ENCODE measurements around the gene CA10.

The CA10 gene

DNA sequence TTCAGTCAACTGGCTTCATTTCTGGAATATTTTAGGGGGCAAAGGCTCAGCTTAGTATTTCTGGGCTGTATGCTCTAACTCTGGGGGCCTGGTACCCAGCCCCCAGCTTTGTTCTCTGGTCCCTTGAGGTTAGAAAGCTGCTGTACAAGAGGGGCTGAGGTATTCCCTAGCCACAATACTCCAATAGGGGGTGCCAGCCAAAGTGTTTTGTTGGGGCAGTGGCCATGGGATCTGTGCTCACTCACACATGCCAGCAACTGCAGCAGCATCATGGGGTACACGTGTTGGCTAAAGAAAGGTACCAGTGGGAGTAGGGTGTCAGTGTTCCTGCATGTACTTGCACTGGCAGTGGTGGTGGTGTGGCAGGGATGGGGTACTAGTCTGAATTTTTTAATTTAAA is 257.3 kb downstream of the CA10 start:
- no peak for DNase-seq
- intact Hi-C loops (cut with DNase I), result no loop called here

DNA sequence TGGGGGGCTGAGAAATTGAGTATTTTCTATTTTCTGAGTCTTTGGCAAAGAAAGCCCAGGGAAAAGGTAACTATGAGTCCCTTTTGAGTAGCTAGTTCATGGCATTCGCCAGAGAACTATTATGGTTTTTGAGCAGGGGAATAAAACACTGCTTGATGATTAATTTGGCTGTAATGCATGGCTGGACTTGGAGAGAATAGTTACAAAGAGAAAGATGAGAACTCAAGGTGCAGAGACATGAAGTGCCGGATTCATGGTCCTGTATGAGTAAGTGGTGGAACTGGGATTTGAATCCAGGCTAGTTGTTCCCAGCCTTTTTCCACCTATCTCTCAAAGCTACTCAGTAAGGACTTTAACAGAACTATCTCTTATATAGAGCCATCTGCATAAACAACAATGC is 266.6 kb downstream of the CA10 start:
- intact Hi-C loops (cut with DNase I), result no loop called here
- DNase-seq, result no peak

DNA sequence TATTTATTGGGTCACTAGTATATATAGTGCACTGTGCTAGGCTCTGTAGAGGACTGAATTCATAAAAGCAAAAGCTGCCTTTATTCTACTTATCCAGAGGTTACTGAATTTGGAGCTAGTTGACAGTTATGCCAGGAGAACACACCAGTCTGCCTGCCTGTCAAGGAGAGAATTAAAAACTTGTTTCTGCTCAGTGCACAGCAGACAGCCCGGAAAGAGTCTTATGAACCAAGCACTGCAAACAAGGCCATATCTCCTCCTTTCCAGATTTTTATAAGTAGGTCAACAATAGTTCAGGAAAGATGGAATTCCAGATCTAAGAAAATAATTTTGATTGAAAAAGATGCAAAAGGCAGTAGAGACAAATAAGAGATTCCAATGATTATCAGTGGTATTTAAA is 267.8 kb downstream of the CA10 start:
- intact Hi-C loops (cut with DNase I), result no loop called here
- DNase-seq, result no peak

DNA sequence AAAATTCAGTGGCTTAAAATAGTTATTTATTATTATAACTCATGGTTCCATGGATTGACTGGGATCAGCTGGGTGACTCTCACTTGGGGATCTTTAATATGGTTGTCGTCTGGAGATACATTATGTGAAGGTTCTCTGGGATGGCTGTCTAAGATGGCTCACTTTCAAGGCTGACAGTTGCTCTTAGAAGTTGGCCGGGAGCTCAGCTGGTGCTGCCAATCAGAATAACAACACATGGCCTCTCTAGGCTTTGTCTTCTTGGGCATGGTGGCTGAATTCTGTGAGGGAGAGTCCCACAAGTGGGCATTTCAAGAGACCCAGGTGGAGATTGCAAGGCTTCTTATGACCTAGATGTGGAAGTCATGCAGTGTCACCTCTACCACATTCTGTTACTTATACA is 269.7 kb downstream of the CA10 start:
- no peak for DNase-seq
- intact Hi-C loops (cut with DNase I), result no loop called here

DNA sequence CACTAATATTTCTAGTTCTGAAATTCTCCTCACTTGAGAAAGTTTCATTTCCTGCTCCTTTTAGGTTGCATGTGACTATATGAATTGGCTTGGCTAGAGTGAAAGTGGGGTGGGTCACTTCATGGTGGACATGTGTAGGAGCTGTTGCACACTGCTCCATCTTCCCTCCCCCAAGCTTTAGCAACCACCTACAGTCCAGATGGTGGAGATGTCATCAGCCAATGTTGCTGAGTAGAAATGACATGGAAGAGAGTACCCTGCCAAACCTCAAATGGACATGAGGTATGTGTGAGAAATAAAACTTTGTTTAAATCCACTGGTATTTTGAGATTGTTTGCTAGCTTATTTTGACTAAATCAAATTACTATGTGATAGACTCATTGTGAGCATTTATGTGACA is 281.5 kb downstream of the CA10 start:
- no peak for DNase-seq
- intact Hi-C loops (cut with DNase I), result no loop called here

DNA sequence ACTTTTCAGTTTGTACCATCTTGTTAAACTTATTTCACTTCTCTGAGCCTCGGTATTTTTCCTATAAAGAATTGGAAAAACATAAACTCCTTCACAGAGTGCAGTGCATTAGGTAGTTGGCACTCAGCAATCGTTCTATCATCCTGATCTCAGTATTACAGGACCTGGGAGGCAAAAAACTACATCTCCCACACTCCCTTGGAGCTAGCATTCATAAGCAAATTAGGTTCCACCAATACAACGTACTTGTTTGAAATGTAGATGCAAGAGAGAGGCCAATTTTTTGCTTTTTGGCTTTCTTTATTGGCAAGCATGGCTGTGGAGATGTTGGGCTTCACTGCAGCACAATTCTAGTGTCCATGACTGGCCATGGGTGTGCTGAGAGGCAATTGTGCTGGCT is 285.2 kb downstream of the CA10 start:
- intact Hi-C loops (cut with DNase I), result no loop called here
- DNase-seq, result no peak

DNA sequence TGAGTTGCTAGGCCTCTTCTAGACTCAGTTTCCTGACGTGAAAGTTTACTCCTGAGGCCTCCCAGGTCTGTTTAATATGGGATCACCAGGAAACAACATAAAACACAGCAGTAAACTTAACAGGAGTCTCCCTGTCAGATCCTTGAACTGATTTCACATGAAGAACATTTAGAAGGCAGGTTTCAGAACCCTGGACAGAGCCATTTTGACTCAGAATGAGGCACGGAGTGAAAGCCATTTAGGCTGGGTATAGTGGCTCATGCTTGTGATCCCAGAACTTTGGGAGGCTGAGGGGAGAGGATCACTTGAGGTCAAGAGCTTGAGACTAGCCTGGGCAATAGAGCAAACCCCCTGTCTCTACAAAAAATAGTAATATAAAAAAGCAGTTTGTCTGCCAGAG is 289.1 kb downstream of the CA10 start:
- DNase-seq, result no peak
- intact Hi-C loops (cut with DNase I), result no loop called here

DNA sequence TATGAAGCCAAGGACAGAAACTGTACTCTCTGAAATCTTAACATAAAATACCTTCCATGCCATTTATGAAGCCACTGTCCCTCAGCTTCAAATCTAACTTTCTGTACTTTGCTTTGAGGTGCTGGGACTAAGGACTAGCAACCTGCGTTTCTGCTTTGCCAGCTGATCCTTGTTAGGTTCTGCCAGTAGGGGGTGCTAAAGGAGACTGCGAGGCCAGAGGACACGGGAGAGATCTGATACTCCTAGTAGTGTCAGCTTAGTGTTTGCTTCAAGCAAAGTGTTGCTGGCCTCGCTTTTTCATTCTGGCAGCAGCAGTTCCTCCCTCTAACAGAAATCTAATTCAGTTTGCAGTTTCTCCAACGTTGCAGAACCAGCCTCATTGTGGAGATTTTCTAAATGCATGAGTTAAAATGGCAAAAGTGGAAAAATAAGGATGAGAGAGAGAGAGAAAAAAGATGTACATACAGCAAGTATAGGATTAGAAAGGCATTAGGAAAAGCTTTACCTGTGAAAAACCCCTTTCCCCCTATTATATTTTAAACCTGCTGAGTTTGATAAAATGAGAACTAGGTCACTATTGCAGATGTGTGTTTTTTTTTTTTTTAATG is 297.5 kb downstream of the CA10 start:
- DNase-seq, result peak; percentile 22 to 91 (median 55)
- intact Hi-C loops (cut with DNase I), result loop anchor here (1.0 kb wide), 1 partner anchor 245 kb away; no protein-coding TSS in a partner anchor

DNA sequence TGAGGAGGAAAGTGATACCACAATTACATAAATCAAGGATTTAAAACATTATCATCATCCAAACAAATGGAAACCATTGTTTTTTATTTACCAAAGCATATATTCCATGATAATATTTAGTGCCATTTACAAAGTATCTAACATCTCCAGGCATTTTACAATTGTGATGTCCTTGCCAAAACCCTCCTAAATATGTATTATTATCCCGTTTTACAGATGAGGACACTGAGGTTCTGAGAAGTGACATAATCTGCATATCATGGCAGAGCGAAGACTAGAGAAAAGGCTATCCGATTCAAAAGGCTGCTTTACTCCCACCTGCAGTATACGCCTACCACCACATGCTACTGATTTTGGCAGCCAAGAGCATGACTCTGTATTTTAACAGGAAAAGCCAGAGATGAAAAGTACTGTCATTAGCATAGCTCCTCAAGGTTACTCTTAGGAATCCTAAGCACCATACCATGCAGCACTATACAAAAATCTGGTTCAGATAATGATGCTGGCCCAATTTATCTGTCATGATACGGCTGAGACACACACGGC is 301.4 kb downstream of the CA10 start:
- DNase-seq, result peak in 1 of 10 donors; percentile 23
- intact Hi-C loops (cut with DNase I), result no loop called here

DNA sequence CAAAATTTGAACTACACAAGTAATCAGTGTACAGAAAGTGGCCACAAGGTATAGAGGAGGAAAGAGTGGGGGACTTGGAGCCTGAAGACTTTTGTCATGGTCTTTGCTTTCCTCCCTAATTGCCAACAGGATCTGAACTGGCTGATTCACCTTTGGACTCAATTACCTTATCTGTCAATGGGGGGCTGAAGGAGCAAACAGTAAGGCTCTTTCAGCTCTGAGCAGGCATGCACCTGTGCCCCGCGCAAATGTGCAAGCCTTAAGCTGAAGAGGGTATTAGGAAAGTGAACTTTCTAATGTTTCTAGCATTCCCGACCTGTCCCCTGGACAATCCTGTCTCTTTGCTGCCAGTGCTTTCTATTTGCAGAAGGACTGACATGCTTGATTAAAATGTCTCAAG is 302.7 kb downstream of the CA10 start:
- intact Hi-C loops (cut with DNase I), result no loop called here
- no peak for DNase-seq

DNA sequence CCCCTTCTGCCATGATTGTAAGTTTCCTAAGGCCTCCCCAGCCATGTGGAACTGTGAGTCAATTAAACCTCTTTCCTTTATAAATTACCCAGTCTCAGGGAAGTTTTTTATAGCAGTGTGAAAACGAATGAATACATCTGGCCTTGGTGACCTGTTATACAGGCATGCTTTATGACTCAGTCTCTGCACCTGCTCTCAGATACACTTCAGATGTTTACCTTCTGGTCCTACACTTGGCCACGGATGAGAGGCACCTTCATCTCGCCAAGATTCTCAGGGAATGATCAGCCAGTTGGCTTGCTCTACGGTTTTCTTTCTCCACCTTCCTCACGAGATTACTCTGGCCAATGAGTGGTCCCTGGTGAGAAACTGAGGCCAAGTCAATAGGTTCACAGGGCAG is 304.7 kb downstream of the CA10 start:
- no peak for DNase-seq
- intact Hi-C loops (cut with DNase I), result no loop called here

DNA sequence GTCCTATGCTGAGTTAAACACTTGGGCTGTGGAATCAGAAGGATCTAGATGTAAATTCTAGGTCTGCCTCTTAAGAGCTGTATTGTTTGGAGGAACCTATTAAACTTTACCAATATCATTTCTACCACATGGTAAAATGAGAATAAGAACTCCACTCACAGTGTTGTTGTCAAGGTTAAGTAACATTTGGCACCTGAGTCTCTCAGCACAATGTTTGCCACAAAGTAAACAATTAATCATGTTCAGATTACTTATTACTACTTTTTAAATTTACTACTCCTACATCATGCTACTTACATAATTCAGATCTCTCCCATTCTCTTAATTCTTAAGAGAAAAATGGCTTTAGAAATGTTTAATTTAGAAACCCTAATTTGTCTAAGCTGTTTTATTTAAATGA is 305.9 kb downstream of the CA10 start:
- intact Hi-C loops (cut with DNase I), result no loop called here
- DNase-seq, result no peak

DNA sequence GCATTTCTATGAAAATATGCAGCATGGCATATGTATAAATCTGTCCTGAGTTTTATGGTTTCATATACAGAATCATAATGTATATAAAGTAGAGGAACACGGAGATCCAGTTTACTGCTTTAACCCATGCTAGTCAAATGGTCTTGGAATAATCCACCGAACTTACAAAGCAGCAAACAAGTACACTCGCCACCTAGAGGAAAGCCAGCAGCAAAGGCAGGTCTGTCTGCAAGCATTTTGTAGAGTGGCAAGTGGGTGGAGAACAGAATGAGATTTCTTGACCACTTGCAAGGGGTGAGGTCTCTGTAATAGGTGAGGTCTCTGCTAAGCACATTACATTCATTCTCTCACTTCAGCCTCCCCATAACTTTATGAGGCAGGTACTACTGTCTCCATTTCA is 308.3 kb downstream of the CA10 start:
- DNase-seq, result no peak
- intact Hi-C loops (cut with DNase I), result no loop called here

DNA sequence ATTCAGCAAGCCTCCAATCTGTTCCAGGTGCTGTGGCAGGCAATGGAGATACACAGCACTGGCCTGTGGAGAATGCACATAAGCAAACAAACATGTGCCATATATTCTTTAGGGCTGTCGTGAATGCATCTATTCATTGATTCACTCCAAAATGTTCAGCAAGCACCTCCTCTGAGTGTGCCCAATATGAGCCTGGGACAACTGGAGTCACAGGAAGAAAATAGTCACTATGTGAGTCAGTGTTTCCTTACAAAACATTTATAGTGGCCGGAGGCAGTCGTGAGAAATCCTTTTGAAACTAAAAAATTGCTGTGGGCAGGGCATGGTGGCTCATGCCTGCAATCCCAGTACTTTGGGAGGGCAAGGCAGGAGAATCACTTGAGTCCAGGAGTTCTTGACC is 310.1 kb downstream of the CA10 start:
- DNase-seq, result no peak
- intact Hi-C loops (cut with DNase I), result no loop called here

DNA sequence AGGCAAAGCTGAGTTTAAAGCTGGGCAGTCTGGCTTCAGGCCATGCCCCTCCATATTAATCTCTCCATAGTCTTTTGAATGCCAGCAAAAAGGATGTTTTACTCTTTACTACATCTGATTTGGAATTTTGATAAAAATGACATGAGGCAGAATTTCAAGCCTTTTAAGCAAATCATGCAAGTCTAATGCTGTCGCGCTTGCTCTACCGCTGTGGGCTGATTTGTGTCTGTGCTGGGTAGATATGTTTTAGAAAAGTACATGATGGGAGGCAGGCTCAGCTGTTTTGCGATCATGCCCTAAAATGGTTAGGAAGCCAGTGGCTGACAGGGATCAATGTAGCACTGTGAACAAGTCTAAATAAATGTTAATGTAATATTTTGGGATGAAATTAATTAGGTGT is 311.9 kb downstream of the CA10 start:
- DNase-seq, result no peak
- intact Hi-C loops (cut with DNase I), result no loop called here

DNA sequence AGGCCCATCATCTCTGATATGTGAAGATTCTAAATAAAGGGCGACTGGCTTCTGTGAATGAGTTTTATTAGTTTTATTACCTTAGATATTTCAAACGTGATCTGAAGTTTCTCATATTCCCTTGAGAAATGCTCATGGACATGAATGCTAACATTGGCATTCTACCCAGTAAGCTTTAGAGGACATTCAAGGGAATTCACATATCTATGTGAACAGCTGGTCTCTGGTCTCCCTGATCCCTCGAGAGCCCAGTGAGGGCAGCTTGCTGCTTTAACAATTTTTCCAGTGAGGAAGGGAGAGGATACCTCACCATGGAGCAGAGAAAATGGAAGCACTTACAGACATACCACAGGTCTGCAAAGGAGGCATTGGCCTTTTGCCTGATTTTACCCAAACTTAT is 312.7 kb downstream of the CA10 start:
- DNase-seq, result no peak
- intact Hi-C loops (cut with DNase I), result no loop called here

DNA sequence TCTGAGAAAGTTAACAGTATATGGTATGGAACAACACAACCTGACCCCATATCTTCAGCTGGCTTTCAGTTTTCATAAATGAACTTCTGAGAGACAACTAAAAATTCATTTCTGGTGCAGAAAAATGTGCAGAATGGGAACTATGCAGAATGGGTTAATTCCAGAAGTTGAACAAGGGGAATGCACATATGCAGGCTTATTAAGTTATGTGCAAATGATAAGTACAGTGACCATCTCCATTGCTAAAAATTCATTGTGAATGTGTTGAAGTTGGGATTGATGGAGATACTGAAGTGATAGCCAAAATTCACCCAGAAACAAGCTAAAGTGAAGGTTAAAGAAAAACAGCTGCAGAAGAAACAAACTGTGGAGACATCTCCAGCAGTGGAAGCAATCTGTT is 315.8 kb downstream of the CA10 start:
- intact Hi-C loops (cut with DNase I), result no loop called here
- DNase-seq, result no peak

DNA sequence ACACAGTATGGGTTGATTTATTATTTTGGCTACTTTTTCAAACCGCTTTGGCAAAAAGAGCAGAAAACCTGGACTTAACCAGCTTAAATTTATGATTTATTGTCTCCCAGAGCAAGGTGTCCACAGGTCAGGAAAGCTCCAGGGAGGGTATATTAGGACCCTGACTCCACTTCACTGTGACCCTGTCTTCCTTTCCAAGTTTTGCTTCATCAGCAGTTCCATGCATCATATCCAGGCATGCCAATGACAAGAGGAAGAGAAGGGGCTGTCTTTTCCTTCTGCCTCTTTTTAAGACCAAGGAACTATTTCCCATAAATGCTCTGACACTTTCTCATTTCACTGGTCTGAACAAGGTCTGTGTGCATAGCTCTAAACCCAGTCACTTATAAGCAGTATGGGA is 316.8 kb downstream of the CA10 start:
- intact Hi-C loops (cut with DNase I), result no loop called here

DNA sequence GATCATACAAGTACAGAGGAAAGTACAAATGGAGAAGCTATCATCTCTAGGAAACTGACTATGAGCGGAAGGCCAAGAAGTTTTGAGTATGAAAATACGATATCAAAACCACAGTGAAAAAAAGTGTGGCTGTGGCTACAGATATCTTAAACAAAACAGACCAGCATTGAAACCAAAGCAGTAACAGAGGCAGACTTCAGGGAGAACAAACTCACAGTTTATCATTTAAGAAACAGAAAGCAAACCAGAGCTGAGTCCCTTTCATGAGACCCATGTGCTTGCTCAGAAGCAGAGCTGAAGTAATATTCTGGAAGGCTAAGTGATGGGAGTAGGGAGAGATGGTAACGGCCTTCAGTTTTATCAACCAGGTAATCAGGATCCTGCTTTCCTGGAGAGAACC is 317.8 kb downstream of the CA10 start:
- intact Hi-C loops (cut with DNase I), result no loop called here
- DNase-seq, result no peak

More for the DNA sequence above, 316.8 kb downstream of the CA10 start:
- DNase-seq, result no peak

DNA sequence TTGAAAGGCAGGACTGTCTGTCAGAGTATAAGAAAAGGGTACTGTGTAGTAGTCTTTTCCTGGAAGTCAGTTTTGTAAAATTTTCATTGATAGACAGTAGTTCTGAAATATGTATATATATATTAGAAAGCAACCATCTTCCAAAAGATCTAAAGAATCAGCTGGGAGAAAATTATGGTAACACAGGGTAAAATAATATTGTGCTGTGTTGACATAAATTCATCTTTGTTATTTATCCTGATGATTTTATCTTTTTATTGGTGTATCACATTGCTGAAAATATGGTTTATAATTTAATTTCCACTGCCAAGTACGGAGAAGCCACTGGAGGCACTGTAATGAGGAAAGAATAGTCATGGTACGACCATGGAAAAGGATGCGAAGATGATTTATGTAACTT is 324.9 kb downstream of the CA10 start:
- DNase-seq, result no peak
- intact Hi-C loops (cut with DNase I), result no loop called here

DNA sequence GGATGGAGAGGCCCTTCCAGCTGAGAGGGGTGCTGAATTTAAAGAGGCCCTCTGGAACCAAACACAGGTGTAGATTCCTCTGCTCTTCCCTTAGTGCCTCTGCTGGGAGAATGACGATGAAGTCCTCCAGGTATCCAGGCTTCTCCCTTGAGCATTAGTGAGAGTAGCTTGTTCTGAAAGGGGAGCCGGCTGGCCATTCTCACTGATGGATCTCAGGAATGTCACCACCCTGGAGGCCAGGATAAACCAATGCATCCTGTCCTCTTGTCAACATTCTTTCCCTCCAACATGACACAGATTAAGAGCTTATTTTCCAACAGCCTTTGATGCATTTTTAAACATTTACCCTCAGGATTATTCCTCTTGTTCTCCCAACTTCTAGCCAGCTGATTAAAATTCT is 325.5 kb downstream of the CA10 start:
- intact Hi-C loops (cut with DNase I), result no loop called here
- DNase-seq, result no peak

DNA sequence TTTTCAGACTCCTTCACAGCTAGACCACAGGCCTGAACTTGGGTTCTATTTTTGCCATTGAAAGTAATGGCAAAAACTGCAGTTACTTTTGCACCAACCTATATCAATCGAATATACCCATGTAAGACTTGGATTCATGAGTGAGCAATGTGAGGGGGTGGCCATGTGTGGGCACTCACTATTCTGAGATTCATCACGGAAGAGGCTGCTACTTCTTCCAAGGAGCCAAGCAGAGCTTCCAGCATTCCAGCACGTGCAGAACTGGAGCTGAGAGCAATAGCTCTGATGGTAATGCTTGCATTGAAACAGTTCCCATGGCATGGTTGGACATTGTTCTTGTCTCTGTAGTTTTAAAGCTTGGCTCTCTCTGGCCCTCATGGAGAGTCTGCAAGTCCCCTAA is 327.6 kb downstream of the CA10 start:
- DNase-seq, result peak in 2 of 10 donors; percentile 27 to 85
- intact Hi-C loops (cut with DNase I), result no loop called here

DNA sequence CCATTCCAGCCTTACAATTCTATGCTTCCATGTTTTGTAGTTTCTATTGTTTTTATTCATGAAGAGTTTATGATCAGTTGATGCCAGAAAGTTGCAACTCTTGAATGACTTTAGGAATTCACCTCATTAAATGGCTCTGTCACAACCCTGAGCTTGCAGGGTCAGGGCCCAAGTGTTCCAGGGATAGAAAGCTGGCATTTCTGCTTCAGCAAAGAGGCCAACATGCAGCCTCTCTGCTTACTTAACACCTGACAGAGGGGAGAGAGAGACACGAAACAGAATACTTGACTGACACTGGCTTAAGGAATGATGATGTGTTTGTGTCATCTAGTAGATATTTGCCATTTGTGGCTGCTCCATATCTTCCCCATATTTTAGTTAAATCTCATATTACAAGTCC is 328.1 kb downstream of the CA10 start:
- no peak for DNase-seq
- intact Hi-C loops (cut with DNase I), result no loop called here
